Measurements from ENCODE around the gene B4GALNT2. TPM values are rescaled to one million over a fixed set of nuclear protein-coding genes. Genes with fewer than 3 reads are reported as not detected.

The B4GALNT2 gene
- total RNA-seq, 1 donor from 2014 or later = not detected

DNA sequence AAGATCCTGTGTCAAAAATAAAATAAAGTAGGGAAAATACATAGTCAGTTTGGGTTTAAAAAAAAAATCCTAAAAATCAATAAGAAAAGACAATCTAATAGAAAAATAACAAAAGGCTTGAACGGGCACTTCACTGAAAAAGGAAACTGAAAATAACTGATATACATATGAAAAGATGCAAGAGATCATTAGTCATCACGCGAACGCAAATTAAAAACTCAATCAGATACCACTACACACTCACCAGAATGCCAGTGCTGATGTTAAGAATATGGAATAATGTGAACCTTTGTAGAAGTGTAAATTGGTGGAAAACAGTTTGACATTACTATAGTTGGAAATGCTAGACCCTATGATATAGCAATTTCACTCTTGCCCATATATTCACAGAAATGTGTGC, 63.2 kb downstream of the B4GALNT2 start:
- Histone ChIP-seq H3K9me3 (no peaks in the 10 kb centered on the region), H3K4me1 (peaks cover 0 to 3% of the 10 kb centered on the region in 2 donors), H3K36me3 (no peaks in the 10 kb centered on the region), H3K27me3 (no peaks in the 10 kb centered on the region), H3K27ac (no peak overlapping the region), H3K4me3 (no peak overlapping the region)
- TF ChIP-seq, protein P1, sequence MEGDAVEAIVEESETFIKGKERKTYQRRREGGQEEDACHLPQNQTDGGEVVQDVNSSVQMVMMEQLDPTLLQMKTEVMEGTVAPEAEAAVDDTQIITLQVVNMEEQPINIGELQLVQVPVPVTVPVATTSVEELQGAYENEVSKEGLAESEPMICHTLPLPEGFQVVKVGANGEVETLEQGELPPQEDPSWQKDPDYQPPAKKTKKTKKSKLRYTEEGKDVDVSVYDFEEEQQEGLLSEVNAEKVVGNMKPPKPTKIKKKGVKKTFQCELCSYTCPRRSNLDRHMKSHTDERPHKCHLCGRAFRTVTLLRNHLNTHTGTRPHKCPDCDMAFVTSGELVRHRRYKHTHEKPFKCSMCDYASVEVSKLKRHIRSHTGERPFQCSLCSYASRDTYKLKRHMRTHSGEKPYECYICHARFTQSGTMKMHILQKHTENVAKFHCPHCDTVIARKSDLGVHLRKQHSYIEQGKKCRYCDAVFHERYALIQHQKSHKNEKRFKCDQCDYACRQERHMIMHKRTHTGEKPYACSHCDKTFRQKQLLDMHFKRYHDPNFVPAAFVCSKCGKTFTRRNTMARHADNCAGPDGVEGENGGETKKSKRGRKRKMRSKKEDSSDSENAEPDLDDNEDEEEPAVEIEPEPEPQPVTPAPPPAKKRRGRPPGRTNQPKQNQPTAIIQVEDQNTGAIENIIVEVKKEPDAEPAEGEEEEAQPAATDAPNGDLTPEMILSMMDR (IDR thresholded peaks at IDR 0.05) = no peak
- intact Hi-C loops (cut with DNase I) = loop anchor here (10.0 kb wide), 2 partner anchors 219 to 1141 kb away; partner anchors contain the start of gene PHB1
- DNase-seq (ENCODE audit: low spot score in 2 of 2) = no peak

DNA sequence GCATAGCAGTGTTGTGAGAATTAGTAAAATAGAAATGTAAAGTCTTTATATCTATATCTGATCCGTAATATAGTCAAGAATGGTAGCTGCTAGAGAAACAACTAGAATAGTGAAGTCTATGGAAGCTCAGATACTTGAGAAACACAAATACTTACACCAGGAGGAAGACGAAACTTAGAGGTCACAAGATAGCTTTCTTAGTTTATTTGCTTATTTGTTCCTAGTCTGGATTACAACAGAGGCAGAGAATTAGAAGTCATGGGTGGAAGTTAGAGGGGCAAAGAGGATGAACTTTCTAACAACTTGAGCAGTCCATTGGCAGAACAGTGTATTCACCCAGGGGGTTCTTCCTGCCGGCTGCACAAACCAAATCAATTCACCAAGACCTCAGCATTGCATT, 64.0 kb downstream of the B4GALNT2 start:
- Histone ChIP-seq H3K36me3 (no peaks in the 10 kb centered on the region), H3K27ac (no peak overlapping the region), H3K27me3 (no peaks in the 10 kb centered on the region), H3K4me3 (no peak overlapping the region), H3K9me3 (no peaks in the 10 kb centered on the region), H3K4me1 (peaks cover 0 to under 1% of the 10 kb centered on the region in 2 donors)
- TF ChIP-seq, protein P1 (IDR thresholded peaks at IDR 0.05) = no peak
- intact Hi-C loops (cut with DNase I) = loop anchor here (10.0 kb wide), 2 partner anchors 218 to 1142 kb away; partner anchors contain the start of gene PHB1
- DNase-seq (ENCODE audit: low spot score in 2 of 2) = no peak

DNA sequence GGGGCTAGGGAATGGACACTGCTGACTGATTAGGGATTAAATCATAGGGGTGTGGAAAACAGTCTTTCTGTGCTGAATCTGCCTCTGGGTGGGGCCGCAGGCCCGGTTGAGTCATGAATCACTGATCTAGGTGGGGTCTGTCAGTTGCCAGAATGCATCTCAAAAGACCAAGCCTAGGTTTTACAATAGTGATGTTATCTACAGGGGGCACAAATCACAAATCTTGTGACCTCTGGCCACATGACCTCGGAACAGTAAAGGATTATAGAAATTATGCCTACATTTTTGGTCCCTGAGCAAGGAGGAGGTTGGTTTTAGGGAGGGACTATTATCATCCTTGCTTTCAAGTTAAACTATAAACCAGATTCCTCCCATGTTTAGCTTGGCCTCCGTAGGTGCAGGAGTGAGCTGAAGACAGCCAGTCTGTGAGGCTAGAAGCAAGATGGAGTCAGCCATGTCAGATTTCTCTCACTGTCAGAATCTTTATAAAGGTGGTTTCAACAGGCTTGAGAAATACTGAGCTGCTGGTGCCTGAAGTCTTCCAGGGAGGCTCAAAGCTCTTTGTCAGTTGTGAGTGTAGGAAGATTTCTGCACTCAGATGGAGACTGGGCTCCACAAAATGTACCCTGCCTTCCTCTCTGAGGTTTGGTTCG, 64.9 kb downstream of the B4GALNT2 start:
- Histone ChIP-seq H3K27me3 (no peaks in the 10 kb centered on the region), H3K4me1 (no peaks in the 10 kb centered on the region), H3K9me3 (no peaks in the 10 kb centered on the region), H3K27ac (no peak overlapping the region), H3K4me3 (no peak overlapping the region), H3K36me3 (no peaks in the 10 kb centered on the region)
- TF ChIP-seq, protein P1 (IDR thresholded peaks at IDR 0.05) = no peak
- no peak for DNase-seq (ENCODE audit: low spot score in 2 of 2)
- intact Hi-C loops (cut with DNase I) = loop anchor here (10.0 kb wide), 2 partner anchors 217 to 1143 kb away; partner anchors contain the start of gene PHB1

DNA sequence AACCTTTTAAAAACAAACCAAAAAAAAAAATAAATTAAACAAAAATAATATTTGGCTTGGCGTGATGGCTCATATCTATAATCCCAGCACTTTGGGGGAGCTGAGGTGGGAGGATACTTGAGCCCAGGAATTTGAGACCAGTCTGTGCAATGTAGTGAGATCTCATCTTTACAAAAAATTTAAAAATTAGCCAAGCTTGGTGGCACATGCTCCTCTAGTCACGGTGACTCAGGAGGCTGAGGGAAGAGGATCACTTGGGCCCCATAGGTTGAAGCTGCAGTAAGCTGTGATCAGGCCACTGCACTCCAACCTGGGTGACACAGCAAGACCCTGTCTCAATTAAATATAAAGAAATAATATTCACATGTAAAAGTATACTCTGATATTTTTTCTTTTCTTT, 65.6 kb downstream of the B4GALNT2 start:
- no peak overlapping the region for H3K4me3 ChIP-seq
- no peaks in the 10 kb centered on the region for H3K4me1 ChIP-seq
- TF ChIP-seq, protein P1 (IDR thresholded peaks at IDR 0.05) = no peak
- no peak overlapping the region for H3K27ac ChIP-seq
- no peaks in the 10 kb centered on the region for H3K9me3 ChIP-seq
- no peak for DNase-seq (ENCODE audit: low spot score in 2 of 2)
- H3K36me3 ChIP-seq = no peaks in the 10 kb centered on the region
- H3K27me3 ChIP-seq = no peaks in the 10 kb centered on the region
- intact Hi-C loops (cut with DNase I) = loop anchor here (10.0 kb wide), 2 partner anchors 217 to 1143 kb away; partner anchors contain the start of gene PHB1

DNA sequence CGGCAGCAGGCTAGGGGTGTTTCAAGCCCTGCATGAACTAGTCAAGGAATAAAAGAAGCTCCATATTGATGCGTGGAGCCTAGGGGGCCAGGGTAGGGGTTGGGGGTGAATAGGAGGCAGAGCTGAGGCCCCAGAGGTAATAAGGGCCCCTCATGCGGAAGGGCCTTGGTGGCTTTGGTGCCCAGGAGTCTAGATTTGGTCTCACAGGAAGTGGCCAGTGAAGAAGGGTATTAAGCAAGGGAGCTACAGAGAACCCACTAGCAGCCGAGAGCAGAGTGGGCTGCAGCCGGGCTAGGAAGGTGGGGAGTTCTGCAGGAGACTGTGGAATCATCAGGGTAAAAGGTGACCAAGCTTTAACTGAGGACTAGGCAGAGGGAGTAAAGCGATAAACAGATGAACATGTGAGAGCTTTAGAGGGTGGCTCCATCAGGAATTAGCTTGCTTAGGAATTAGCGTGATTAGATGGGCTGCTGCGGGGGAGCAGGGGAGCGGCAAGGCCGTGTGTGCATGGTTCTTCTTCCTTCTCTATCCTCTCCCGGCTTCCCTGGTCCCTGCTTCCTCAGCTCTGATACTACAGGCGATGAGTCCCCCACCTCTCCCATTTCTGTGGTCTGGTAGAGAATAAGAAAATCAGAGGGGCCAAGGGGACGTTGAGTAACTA, 68.0 kb downstream of the B4GALNT2 start:
- no peaks in the 10 kb centered on the region for H3K27me3 ChIP-seq
- H3K4me3 ChIP-seq = no peak overlapping the region
- TF ChIP-seq, protein P1 (IDR thresholded peaks at IDR 0.05) = no peak
- no peaks in the 10 kb centered on the region for H3K36me3 ChIP-seq
- H3K27ac ChIP-seq = no peak overlapping the region
- no peak for DNase-seq (ENCODE audit: low spot score in 2 of 2)
- H3K9me3 ChIP-seq = no peaks in the 10 kb centered on the region
- H3K4me1 ChIP-seq = no peaks in the 10 kb centered on the region
- intact Hi-C loops (cut with DNase I) = no loop called here

Measured in ascending aorta (tissue), 2 donors.